ENCODE data around the gene ZBTB16. TPM values are rescaled to one million over a fixed set of nuclear protein-coding genes. Genes with fewer than 3 reads are reported as not detected.

The ZBTB16 gene
- total and polyA plus RNA-seq, 2 donors (not counting 3 experiments of a cell fraction or from before 2014, with no cell fraction given) = 9.8 to 20.3 TPM

- H3K36me3 ChIP-seq (ENCODE audit: control insufficient read depth in 2 of 2, extremely low read depth in 1 of 2, insufficient read depth in 2 of 2, low read length in 2 of 2) = no peaks in the 10 kb centered on the region
- H3K27me3 ChIP-seq (ENCODE audit: control insufficient read depth in 2 of 2, insufficient read depth in 2 of 2, low read length in 2 of 2) = peaks cover 27 to 33% of the 10 kb centered on the region in 2 experiments
- intact Hi-C loops (cut with micrococcal nuclease) = no loop called here
- no peaks in the 10 kb centered on the region for H4K20me1 ChIP-seq (replicated peaks; ENCODE audit: control insufficient read depth, extremely low read depth, insufficient read depth, low read length)
- H3K9me1 ChIP-seq (replicated peaks; ENCODE audit: control insufficient read depth, extremely low read depth, insufficient read depth, low read length) = no peaks in the 10 kb centered on the region
- TF ChIP-seq MYC (IDR thresholded peaks at IDR 0.05; ENCODE audit: low read depth, low read length) (no peak), JUN (IDR thresholded peaks at IDR 0.05; ENCODE audit: borderline replicate concordance, insufficient read depth, insufficient read length, low read depth) (no peak), EZH2 (IDR thresholded peaks at IDR 0.05; ENCODE audit: borderline replicate concordance, low read depth, low read length, severe bottlenecking) (no peak), POLR2AphosphoS5 (IDR thresholded peaks at IDR 0.05; ENCODE audit: insufficient read depth, low read depth, low read length) (no peak), POLR2A (IDR thresholded peaks at IDR 0.05; ENCODE audit: low read depth, low read length) (no peak), MAX (IDR thresholded peaks at IDR 0.05; ENCODE audit: insufficient read depth, insufficient read length) (no peak), CTCF (IDR thresholded peaks at IDR 0.05; ENCODE audit: extremely low read depth in 1 of 2, insufficient read depth in 1 of 2, low read depth in 1 of 2, low read length in 2 of 2) (no peak)
- POLR2A ChIA-PET = no interaction called here
- no peak overlapping the region for H3K4me3 ChIP-seq (replicated peaks in 1 of 3; ENCODE audit: insufficient read depth in 1 of 3, low read depth in 1 of 3, low read length in 3 of 3)
- H3K4me1 ChIP-seq (ENCODE audit: control insufficient read depth, extremely low read depth, insufficient read depth, low read length) = no peaks in the 10 kb centered on the region
- BruUV-seq (replicated peaks) = no TSS peak
- FAIRE-seq = no peak
- H3K79me2 ChIP-seq (ENCODE audit: control insufficient read depth, insufficient read depth, low read length) = no peaks in the 10 kb centered on the region
- no peak overlapping the region for H3K27ac ChIP-seq (ENCODE audit: insufficient read depth, low read depth, low read length)
- no peak for DNase-seq (ENCODE audit: low read depth, low spot score)
- H3K9ac ChIP-seq (replicated peaks; ENCODE audit: extremely low read depth, insufficient read depth, low read length) = no peak overlapping the region
- dilution Hi-C loops (cut with MboI; ENCODE audit: extremely low pct_ligation_motif_present, low sequenced_read_pairs) = loop anchor here (25.0 kb wide), 1 partner anchor 233 kb away; no protein-coding TSS in a partner anchor
- CTCF ChIA-PET = interaction anchor here (2.1 kb wide), 1 partner anchor 375 kb away, joined by 6 read pairs; no protein-coding TSS in a partner anchor
- H3K9me3 ChIP-seq (replicated peaks; ENCODE audit: control insufficient read depth, insufficient read depth, low read length) = no peaks in the 10 kb centered on the region
- no peak overlapping the region for H3K4me2 ChIP-seq (ENCODE audit: insufficient read depth, low read length)
- H2AFZ ChIP-seq (ENCODE audit: low read depth, low read length) = no peak overlapping the region
Observed at GRCh38 chr11:114270531-114271270, 211.2 kb downstream of the ZBTB16 start.

Data from endothelial cell of umbilical vein (primary cell).